SK-N-SH (cell line): ENCODE results near the gene MYBPC3. TPM values are rescaled to one million over a fixed set of nuclear protein-coding genes. Genes with fewer than 3 reads are reported as not detected.

Source experiments
- CTCF ChIA-PET: fragments of 300-600, 350-600 bp; formaldehyde crosslinking; extraction: SDS; loops from one replicate; lab custom pipeline; 2021; lab: Yijun Ruan, JAX
- POLR2A ChIA-PET: fragments of 350-600 bp; sonication (Branson Sonifier 250); formaldehyde crosslinking; extraction: SDS; loops from one replicate; lab custom pipeline; 2020; ENCODE audit warnings: antibody characterized with exemption, inconsistent platforms; lab: Yijun Ruan, JAX
- DNase-seq: peaks from one replicate; pipeline ENCODE4 v3.0.0; 2012
- H2AFZ ChIP-seq: fragments of 200-600 bp; sonication (generic); 2 replicates; pipeline ENCODE4 v1.8.1; 2016; ENCODE audit warnings: antibody characterized with exemption, mild to moderate bottlenecking, low read depth
- H3F3A ChIP-seq: fragments of 200-600 bp; sonication (generic); replicated peaks from 2 replicates; pipeline ENCODE3; 2016; ENCODE audit warnings: antibody characterized with exemption, mild to moderate bottlenecking; ENCODE audit not compliant: insufficient read depth
- H3K27ac ChIP-seq, 2 experiments: fragments of 200-500 bp in 1 of 2; fragments of 200-600 bp in 1 of 2; sonication (Bioruptor generic) in 1 of 2; sonication (generic), shearing (Covaris generic) in 1 of 2; 2 replicates each; pipeline versions ENCODE4 v1.5.1 to v1.6.1; 2014 to 2016; ENCODE audit warnings: low read depth in 2 of 2, inconsistent platforms in 1 of 2, low read length in 1 of 2, mild to moderate bottlenecking in 1 of 2, mixed read lengths in 1 of 2
- H3K27me3 ChIP-seq: fragments of 200-600 bp; sonication (generic), shearing (Covaris generic); 2 replicates; pipeline ENCODE4 v1.6.1; 2016; ENCODE audit warnings: mixed run types; ENCODE audit not compliant: insufficient read depth
- H3K36me3 ChIP-seq, 2 experiments: fragments of 200-500 bp in 1 of 2; fragments of 200-600 bp in 1 of 2; sonication (Bioruptor generic) in 1 of 2; sonication (generic) in 1 of 2; replicated peaks in 1 of 2; 2 replicates each; pipeline versions ENCODE3 to v1.5.1; 2014 to 2016; ENCODE audit warnings: low read length in 1 of 2, mild to moderate bottlenecking in 1 of 2; ENCODE audit not compliant: insufficient read depth in 2 of 2, control insufficient read depth in 1 of 2
- H3K4me1 ChIP-seq, 2 experiments: fragments of 200-500 bp in 1 of 2; fragments of 200-600 bp in 1 of 2; sonication (Bioruptor generic) in 1 of 2; sonication (generic), shearing (Covaris generic) in 1 of 2; 2 replicates each; pipeline versions ENCODE4 v1.5.1 to v1.6.1; 2014 to 2016; ENCODE audit warnings: low read depth in 1 of 2, low read length in 1 of 2, mixed run types in 1 of 2; ENCODE audit not compliant: insufficient read depth in 2 of 2, control insufficient read depth in 1 of 2
- H3K4me2 ChIP-seq: fragments of 200-600 bp; sonication (generic), shearing (Covaris generic); 2 replicates; pipeline ENCODE4 v1.6.1; 2017; ENCODE audit warnings: mixed run types
- H3K4me3 ChIP-seq, 2 experiments: fragments of 200-500 bp in 1 of 2; fragments of 200-600 bp in 1 of 2; sonication (Bioruptor generic) in 1 of 2; sonication (generic), shearing (Covaris generic) in 1 of 2; 2 replicates each; pipeline versions ENCODE4 v1.5.1 to v1.8.1; 2014 to 2016; ENCODE audit warnings: low read depth in 2 of 2, inconsistent platforms in 1 of 2, low read length in 1 of 2, mild to moderate bottlenecking in 1 of 2, mixed read lengths in 1 of 2, moderate library complexity in 1 of 2
- H3K79me2 ChIP-seq: fragments of 200-600 bp; sonication (generic); 2 replicates; pipeline ENCODE4 v1.8.1; 2017; ENCODE audit warnings: mild to moderate bottlenecking; ENCODE audit not compliant: insufficient read depth
- H3K9ac ChIP-seq: fragments of 200-600 bp; sonication (generic); 2 replicates; pipeline ENCODE4 v1.6.1; 2017; ENCODE audit warnings: mixed run types
- H3K9me2 ChIP-seq: fragments of 200-600 bp; sonication (generic); 2 replicates; pipeline ENCODE4 v1.6.1; 2017; ENCODE audit warnings: mixed run types
- H3K9me3 ChIP-seq: fragments of 200-600 bp; sonication (generic); 2 replicates; pipeline ENCODE4 v1.6.1; 2017; ENCODE audit warnings: mixed run types, mild to moderate bottlenecking, moderate library complexity
- H4K20me1 ChIP-seq: fragments of 200-600 bp; sonication (generic); 2 replicates; pipeline ENCODE4 v1.6.1; 2017; ENCODE audit warnings: mild to moderate bottlenecking, mixed run types; ENCODE audit not compliant: insufficient read depth
- CHD2 ChIP-seq: fragments of 150-350 bp; IDR thresholded peaks from 2 replicates; pipeline ENCODE4 v1.6.1; 2018; ENCODE audit warnings: low read length; ENCODE audit not compliant: partially characterized antibody
- ELF1 ChIP-seq: IDR thresholded peaks from 2 replicates; pipeline ENCODE4 v1.4.0; 2012
- EP300 ChIP-seq, 2 experiments: IDR thresholded peaks; 2 replicates each; pipeline versions ENCODE4 v1.4.0 to v1.6.1; 2012; ENCODE audit warnings: borderline replicate concordance in 1 of 2, low read depth in 1 of 2, low read length in 1 of 2
- EZH2phosphoT487 ChIP-seq: fragments of 200-600 bp; sonication (generic); IDR thresholded peaks from 2 replicates; pipeline ENCODE4 v1.6.1; 2017; ENCODE audit warnings: low read depth, mixed run types, mild to moderate bottlenecking, antibody characterized with exemption, moderate library complexity, borderline replicate concordance
- FOSL2 ChIP-seq: IDR thresholded peaks from 2 replicates; pipeline ENCODE4 v1.4.0; 2012; ENCODE audit warnings: low read depth, mild to moderate bottlenecking, moderate library complexity, borderline replicate concordance
- FOXM1 ChIP-seq: IDR thresholded peaks from 2 replicates; pipeline ENCODE4 v1.4.0; 2012; ENCODE audit warnings: low read depth, mild to moderate bottlenecking
- GABPA ChIP-seq: IDR thresholded peaks from 2 replicates; pipeline ENCODE4 v1.4.0; 2012; ENCODE audit warnings: low read depth, mild to moderate bottlenecking
- GATA2 ChIP-seq: sonication (generic); formaldehyde crosslinking; IDR thresholded peaks from 2 replicates; pipeline ENCODE4 v1.5.0; 2020; ENCODE audit warnings: mild to moderate bottlenecking, missing genetic modification reagents
- MEF2A ChIP-seq: IDR thresholded peaks from 2 replicates; pipeline ENCODE4 v1.4.0; 2012; ENCODE audit warnings: low read depth, borderline replicate concordance
- MXI1 ChIP-seq: IDR thresholded peaks from 2 replicates; pipeline ENCODE4 v1.6.1; 2012; ENCODE audit warnings: mild to moderate bottlenecking, low read depth, low read length, improper control_type of control experiment
- NRF1 ChIP-seq: IDR thresholded peaks from 2 replicates; pipeline ENCODE4 v1.6.1; 2012; ENCODE audit warnings: low read depth, mild to moderate bottlenecking, low read length
- POLR2AphosphoS5 ChIP-seq: IDR thresholded peaks from 2 replicates; pipeline ENCODE4 v1.6.1; 2012; ENCODE audit warnings: low read depth, low read length
- RAD21 ChIP-seq: IDR thresholded peaks from 2 replicates; pipeline ENCODE4 v1.6.1; 2012; ENCODE audit warnings: mild to moderate bottlenecking, low read length
- RXRA ChIP-seq: IDR thresholded peaks from 2 replicates; pipeline ENCODE4 v1.4.0; 2012; ENCODE audit warnings: low read depth, mild to moderate bottlenecking, borderline replicate concordance
- SMC3 ChIP-seq: IDR thresholded peaks from 2 replicates; pipeline ENCODE4 v1.6.1; 2012; ENCODE audit warnings: low read depth, low read length, improper control_type of control experiment
- TAF1 ChIP-seq: IDR thresholded peaks from 2 replicates; pipeline ENCODE4 v1.6.1; 2012; ENCODE audit warnings: low read depth, mild to moderate bottlenecking, low read length, moderate library complexity, borderline replicate concordance
- YY1 ChIP-seq: IDR thresholded peaks from 2 replicates; pipeline ENCODE4 v1.4.0; 2012; ENCODE audit warnings: low read depth, mild to moderate bottlenecking
- WGBS: methylation state at CpG from one replicate; pipeline ENCODE4 v1.1.6; 2017; ENCODE audit warnings: low lambda C conversion rate; 5-methylcytosine and 5-hydroxymethylcytosine counted together
- polyA plus RNA-seq, 3 experiments: library from polyadenylated mRNA; depleted of rRNA; stranded (reverse); fragments of >200 nt; gene quantifications; 2 replicates each; pipeline ENCODE4 v1.2.3, GENCODE V29; 2012
- TF ChIP-seq, protein P1 (sequence below): IDR thresholded peaks from 2 replicates; pipeline ENCODE4 v1.4.0; 2012; ENCODE audit warnings: low read depth, borderline replicate concordance
- TF ChIP-seq, protein P2 (sequence below): fragments of 150-350 bp; IDR thresholded peaks from 2 replicates; pipeline ENCODE4 v1.6.1; 2017; ENCODE audit warnings: antibody characterized with exemption, low read length, low read depth, borderline replicate concordance

Gene MYBPC3
- polyA plus RNA-seq, 1 of the 3 experiments (the other 2 are of a cell fraction), result not detected

DNA sequence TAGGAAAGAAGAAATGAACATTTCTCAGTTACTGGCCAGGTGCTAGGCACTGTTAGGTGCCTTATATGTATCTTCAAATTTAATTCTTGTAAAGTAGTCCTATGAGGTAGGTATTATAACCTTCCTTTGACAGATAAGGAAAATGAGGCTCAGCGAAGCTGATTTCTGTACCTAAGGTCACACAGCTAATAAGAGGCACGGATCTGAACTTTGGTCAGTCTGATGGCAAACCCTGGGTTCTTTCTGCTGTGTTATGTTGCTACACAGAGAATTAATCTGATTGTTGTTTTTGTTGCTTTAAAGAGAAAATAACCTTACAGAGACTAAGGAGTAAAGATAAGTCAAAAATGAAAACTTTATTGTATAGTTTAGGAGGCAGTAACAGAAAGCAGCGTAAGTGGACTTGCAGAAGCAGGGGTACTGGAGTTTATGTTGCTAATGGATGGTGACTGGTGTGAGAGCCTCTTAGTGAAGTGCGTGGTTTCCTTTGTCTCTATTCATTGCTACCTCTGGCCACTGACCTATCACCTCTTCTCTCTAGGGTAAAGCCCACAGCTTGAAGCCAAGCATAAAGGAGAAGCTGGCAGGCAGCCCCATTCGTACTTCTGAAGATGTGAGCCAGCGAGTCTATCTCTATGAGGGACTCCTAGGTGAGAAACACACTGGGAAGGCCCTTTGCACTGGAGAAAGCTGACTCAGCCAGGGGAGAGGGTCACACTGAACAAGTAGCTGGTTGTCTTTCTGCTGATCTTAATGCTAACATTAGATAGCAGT lies 44.3 kb downstream of the MYBPC3 start:
- no peak for DNase-seq
- no peaks in the 10 kb centered on the region for H3F3A ChIP-seq
- no peak overlapping the region for H3K27ac ChIP-seq
- TF ChIP-seq EP300 (IDR thresholded peaks at IDR 0.05; ENCODE audit: borderline replicate concordance in 1 of 2, low read depth in 1 of 2, low read length in 1 of 2) (no peak), SMC3 (no peak), GATA2 (CRISPR knock-in tag) (no peak), EZH2phosphoT487 (no peak), NRF1 (no peak), RXRA (no peak), MEF2A (no peak), FOXM1 (no peak), POLR2AphosphoS5 (no peak), FOSL2 (no peak), MXI1 (no peak), ELF1 (no peak), RAD21 (no peak), TAF1 (no peak), CHD2 (no peak), YY1 (no peak), GABPA (no peak)
- TF ChIP-seq, protein P1, sequence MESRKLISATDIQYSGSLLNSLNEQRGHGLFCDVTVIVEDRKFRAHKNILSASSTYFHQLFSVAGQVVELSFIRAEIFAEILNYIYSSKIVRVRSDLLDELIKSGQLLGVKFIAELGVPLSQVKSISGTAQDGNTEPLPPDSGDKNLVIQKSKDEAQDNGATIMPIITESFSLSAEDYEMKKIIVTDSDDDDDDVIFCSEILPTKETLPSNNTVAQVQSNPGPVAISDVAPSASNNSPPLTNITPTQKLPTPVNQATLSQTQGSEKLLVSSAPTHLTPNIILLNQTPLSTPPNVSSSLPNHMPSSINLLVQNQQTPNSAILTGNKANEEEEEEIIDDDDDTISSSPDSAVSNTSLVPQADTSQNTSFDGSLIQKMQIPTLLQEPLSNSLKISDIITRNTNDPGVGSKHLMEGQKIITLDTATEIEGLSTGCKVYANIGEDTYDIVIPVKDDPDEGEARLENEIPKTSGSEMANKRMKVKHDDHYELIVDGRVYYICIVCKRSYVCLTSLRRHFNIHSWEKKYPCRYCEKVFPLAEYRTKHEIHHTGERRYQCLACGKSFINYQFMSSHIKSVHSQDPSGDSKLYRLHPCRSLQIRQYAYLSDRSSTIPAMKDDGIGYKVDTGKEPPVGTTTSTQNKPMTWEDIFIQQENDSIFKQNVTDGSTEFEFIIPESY, result no peak
- TF ChIP-seq, protein P2, sequence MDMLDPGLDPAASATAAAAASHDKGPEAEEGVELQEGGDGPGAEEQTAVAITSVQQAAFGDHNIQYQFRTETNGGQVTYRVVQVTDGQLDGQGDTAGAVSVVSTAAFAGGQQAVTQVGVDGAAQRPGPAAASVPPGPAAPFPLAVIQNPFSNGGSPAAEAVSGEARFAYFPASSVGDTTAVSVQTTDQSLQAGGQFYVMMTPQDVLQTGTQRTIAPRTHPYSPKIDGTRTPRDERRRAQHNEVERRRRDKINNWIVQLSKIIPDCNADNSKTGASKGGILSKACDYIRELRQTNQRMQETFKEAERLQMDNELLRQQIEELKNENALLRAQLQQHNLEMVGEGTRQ, result no peak
- TF ChIP-seq, all 33 proteins: peak for 0
- Histone ChIP-seq H4K20me1 (no peaks in the 10 kb centered on the region), H3K9me2 (no peaks in the 10 kb centered on the region), H3K4me2 (no peak overlapping the region), H3K36me3 (peaks cover 39 to 51% of the 10 kb centered on the region in 2 experiments), H3K79me2 (no peaks in the 10 kb centered on the region), H3K4me1 (peaks cover 0 to 3% of the 10 kb centered on the region in 2 experiments; a peak in 1 of 4 replicates), H3K27me3 (no peaks in the 10 kb centered on the region), H2AFZ (no peak overlapping the region), H3K9me3 (no peaks in the 10 kb centered on the region), H3K9ac (no peak overlapping the region), H3K4me3 (no peak overlapping the region)
- 96% methylated on average over 6 of the region's 6 CpGs for WGBS
- ChIA-PET POLR2A (no interaction called here), CTCF (interaction anchor here (1.0 to 2.5 kb wide), 4 partner anchors 12 to 47 kb away, joined by 3 to 5 read pairs (median 4); no protein-coding TSS in a partner anchor)
